ENCODE results near the gene RASA3. TPM values are rescaled to one million over a fixed set of nuclear protein-coding genes. Genes with fewer than 3 reads are reported as not detected.
"Not testable (repeated sequence)": the region's sequence is repeated elsewhere in the genome, so short reads cannot be mapped to it uniquely, and the experiment has no call there.

RASA3 gene
- total RNA-seq, 3 donors from 2014 or later (not counting 1 experiment from before 2014, with no cell fraction given): 252 to 277 (median 274) TPM

DNA sequence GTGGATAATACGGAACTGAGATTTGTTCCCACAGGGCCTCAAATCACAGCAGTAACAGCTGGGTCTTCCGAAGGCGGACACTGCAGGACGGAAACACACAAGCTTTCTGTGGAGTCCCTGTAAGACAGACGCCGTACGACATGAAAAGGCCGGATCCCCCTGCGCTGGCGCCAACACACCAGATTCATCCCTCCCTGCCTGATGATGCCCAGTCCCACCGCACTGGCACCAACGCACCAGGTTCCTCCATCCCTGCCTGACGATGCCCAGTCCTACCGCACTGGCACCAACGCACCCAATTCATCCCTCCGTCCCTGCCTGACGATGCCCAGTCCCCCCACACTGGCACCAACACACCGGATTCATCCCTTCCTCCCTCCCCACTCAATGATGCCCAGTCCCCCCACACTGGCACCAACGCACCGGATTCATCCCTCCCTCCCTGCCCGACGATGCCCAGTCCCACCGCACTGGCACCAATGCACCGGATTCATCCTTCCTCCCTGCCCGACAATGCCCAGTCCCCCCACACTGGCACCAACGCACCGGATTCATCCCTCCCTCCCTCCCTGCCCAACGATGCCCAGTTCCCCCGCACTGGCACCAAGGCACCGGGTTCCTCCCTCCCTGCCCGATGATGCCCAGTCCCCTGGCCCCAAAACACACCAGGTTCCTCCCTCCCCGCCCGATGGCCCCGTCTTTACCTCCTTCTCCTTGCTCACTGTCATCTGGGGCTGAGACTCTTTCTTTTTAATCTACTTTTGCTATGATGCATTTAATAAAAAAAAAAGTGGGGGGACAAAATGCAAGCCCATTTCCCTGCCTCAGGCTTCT, 55.1 kb downstream of the RASA3 start:
- DNase-seq (no peak), ATAC-seq (no peak)
- Histone ChIP-seq H3K27me3 (ENCODE audit: control insufficient read depth, insufficient read depth, low read length) (no peaks in the 10 kb centered on the region), H3K27ac (ENCODE audit: low read length) (no peak overlapping the region), H3K4me1 (ENCODE audit: control insufficient read depth, insufficient read depth, low read length) (peaks cover 72% of the 10 kb centered on the region), H3K9me3 (ENCODE audit: control insufficient read depth, insufficient read depth, low read length) (no peaks in the 10 kb centered on the region), H3K36me3 (ENCODE audit: control insufficient read depth, insufficient read depth, low read length) (peaks cover 52% of the 10 kb centered on the region), H3K4me3 (ENCODE audit: low read length) (no peak overlapping the region)
- H3K27me3 Mint-ChIP-seq (ENCODE audit: low read depth in 2 of 2): no peaks in the 10 kb centered on the region
- H3K9me3 Mint-ChIP-seq: no peaks in the 10 kb centered on the region
- no peak for TF ChIP-seq CTCF (IDR thresholded peaks at IDR 0.05)
- intact Hi-C loops (cut with micrococcal nuclease): no loop called here
- WGBS (ENCODE audit: insufficient coverage): 93% methylated on average over 34 of the region's 34 CpGs
- peak overlapping the region; percentile 92 to 93 for H3K27ac Mint-ChIP-seq
- H3K4me1 Mint-ChIP-seq: peaks cover 66 to 78% of the 10 kb centered on the region in 2 donors
- peak overlapping the region; percentile 79 for H3K4me3 Mint-ChIP-seq
- peaks cover 21% of the 10 kb centered on the region for H3K36me3 Mint-ChIP-seq

- no peak for DNase-seq
- WGBS (ENCODE audit: insufficient coverage): 94% methylated on average over 35 of the region's 35 CpGs
- TF ChIP-seq CTCF (IDR thresholded peaks at IDR 0.05): no peak
- Mint-ChIP-seq H3K9me3 (no peaks in the 10 kb centered on the region), H3K27ac (peak overlapping the region; percentile 92 to 93), H3K27me3 (ENCODE audit: low read depth in 2 of 2) (no peaks in the 10 kb centered on the region), H3K4me1 (peaks cover 66 to 78% of the 10 kb centered on the region in 2 donors), H3K36me3 (peaks cover 26% of the 10 kb centered on the region), H3K4me3 (peak overlapping the region; percentile 77)
- peaks cover 72% of the 10 kb centered on the region for H3K4me1 ChIP-seq (ENCODE audit: control insufficient read depth, insufficient read depth, low read length)
- H3K27me3 ChIP-seq (ENCODE audit: control insufficient read depth, insufficient read depth, low read length): no peaks in the 10 kb centered on the region
- ATAC-seq: no peak
- H3K4me3 ChIP-seq (ENCODE audit: low read length): no peak overlapping the region
- H3K27ac ChIP-seq (ENCODE audit: low read length): no peak overlapping the region
- peaks cover 54% of the 10 kb centered on the region for H3K36me3 ChIP-seq (ENCODE audit: control insufficient read depth, insufficient read depth, low read length)
- intact Hi-C loops (cut with micrococcal nuclease): no loop called here
- no peaks in the 10 kb centered on the region for H3K9me3 ChIP-seq (ENCODE audit: control insufficient read depth, insufficient read depth, low read length)
These were observed 55.9 kb downstream of the RASA3 start for GRCh38 chr13:114076329-114077090.

DNA sequence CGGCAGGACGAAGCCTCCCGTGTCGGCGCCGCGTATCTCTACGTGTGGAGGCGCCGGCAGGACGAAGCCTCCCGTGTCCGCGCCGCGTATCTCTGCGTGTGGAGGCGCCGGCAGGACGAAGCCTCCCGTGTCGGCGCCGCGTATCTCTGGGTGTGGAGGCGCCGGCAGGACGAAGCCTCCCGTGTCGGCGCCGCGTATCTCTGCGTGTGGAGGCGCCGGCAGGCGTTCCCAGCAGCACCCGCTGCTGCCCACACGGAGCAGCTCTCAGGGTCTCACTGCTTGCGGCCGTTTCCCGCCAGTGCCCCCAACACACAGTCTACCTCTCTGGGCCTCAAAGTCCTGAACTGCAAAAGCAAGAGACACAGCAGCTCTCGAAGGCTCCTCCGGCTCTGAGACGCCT, 56.6 kb downstream of the RASA3 start:
- H3K9me3 ChIP-seq (ENCODE audit: control insufficient read depth, insufficient read depth, low read length); intact Hi-C loops (cut with micrococcal nuclease); H3K4me3 Mint-ChIP-seq; H3K27ac ChIP-seq (ENCODE audit: low read length); DNase-seq; H3K9me3 Mint-ChIP-seq; ATAC-seq; H3K4me3 ChIP-seq (ENCODE audit: low read length); H3K27me3 ChIP-seq (ENCODE audit: control insufficient read depth, insufficient read depth, low read length); H3K27me3 Mint-ChIP-seq (ENCODE audit: low read depth in 2 of 2): not testable (repeated sequence)
- peaks cover 72% of the 10 kb centered on the region for H3K4me1 ChIP-seq (ENCODE audit: control insufficient read depth, insufficient read depth, low read length)
- Mint-ChIP-seq H3K27ac (peak overlapping the region; percentile 92 to 93), H3K36me3 (peaks cover 26% of the 10 kb centered on the region), H3K4me1 (peaks cover 66 to 78% of the 10 kb centered on the region in 2 donors)
- peaks cover 57% of the 10 kb centered on the region for H3K36me3 ChIP-seq (ENCODE audit: control insufficient read depth, insufficient read depth, low read length)
- WGBS (ENCODE audit: insufficient coverage): 97% methylated on average over 45 of the region's 45 CpGs

- Histone ChIP-seq H3K4me3 (ENCODE audit: low read length) (no peak overlapping the region), H3K36me3 (ENCODE audit: control insufficient read depth, insufficient read depth, low read length) (peaks cover 54% of the 10 kb centered on the region), H3K4me1 (ENCODE audit: control insufficient read depth, insufficient read depth, low read length) (peaks cover 66% of the 10 kb centered on the region), H3K27ac (ENCODE audit: low read length) (no peak overlapping the region), H3K9me3 (ENCODE audit: control insufficient read depth, insufficient read depth, low read length) (no peaks in the 10 kb centered on the region), H3K27me3 (ENCODE audit: control insufficient read depth, insufficient read depth, low read length) (no peaks in the 10 kb centered on the region)
- Mint-ChIP-seq H3K9me3 (no peaks in the 10 kb centered on the region), H3K4me1 (peaks cover 66 to 71% of the 10 kb centered on the region in 2 donors), H3K36me3 (peaks cover 26% of the 10 kb centered on the region), H3K27ac (peak overlapping the region in 1 of 2 donors; percentile 84), H3K4me3 (no peak overlapping the region), H3K27me3 (ENCODE audit: low read depth in 2 of 2) (no peaks in the 10 kb centered on the region)
- intact Hi-C loops (cut with micrococcal nuclease): no loop called here
- no peak for TF ChIP-seq CTCF (IDR thresholded peaks at IDR 0.05)
- ATAC-seq (no peak), DNase-seq (no peak)
- WGBS (ENCODE audit: insufficient coverage): 94% methylated on average over 29 of the region's 29 CpGs
These were observed 57.6 kb downstream of the RASA3 start for GRCh38 chr13:114074671-114075315.

All from natural killer cell (primary cell).